ENCODE data around the gene TMA7. TPM values are rescaled to one million over a fixed set of nuclear protein-coding genes. Genes with fewer than 3 reads are reported as not detected.

Gene TMA7
- polyA plus RNA-seq, 2 of the 4 experiments (the other 2 are of a cell fraction), result 303 to 417 TPM

DNA sequence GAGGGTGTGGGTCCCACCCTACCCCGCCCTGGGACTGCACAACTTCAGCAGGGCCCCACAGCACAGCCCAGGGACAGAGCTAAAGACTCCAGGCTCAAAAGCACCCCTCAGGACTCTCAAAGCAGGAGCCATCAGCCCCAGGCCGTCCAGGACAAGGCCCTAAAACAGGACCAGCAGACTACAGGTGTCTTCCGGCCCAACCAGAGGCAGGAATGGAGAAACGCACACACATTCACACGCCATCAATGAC is 32.5 kb downstream of the TMA7 start:
- 0% methylated on average over 3 of the region's 5 CpGs for WGBS (ENCODE audit: missing lambda C conversion rate)
- ChIA-PET POLR2A (interaction anchor here (0.7 to 1.2 kb wide), 3 partner anchors 8 to 36 kb away, joined by 3 to 8 read pairs (median 3); partner anchors contain the start of genes CCDC51 and TMA7), CTCF (interaction anchor here (0.5 to 2.8 kb wide), 16 partner anchors 13 to 199 kb away, joined by 3 to 14 read pairs (median 4); partner anchors contain the start of gene ATRIP)
- TF ChIP-seq, protein P1, sequence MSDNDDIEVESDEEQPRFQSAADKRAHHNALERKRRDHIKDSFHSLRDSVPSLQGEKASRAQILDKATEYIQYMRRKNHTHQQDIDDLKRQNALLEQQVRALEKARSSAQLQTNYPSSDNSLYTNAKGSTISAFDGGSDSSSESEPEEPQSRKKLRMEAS (IDR thresholded peaks at IDR 0.05), result no peak
- TF ChIP-seq HOXB13 (CRISPR knock-in tag; IDR thresholded peaks at IDR 0.05; ENCODE audit: low read depth) (no peak), BHLHE40 (IDR thresholded peaks at IDR 0.05; ENCODE audit: low read depth, low read length) (no peak), NR3C1 (IDR thresholded peaks at IDR 0.05) (no peak), HEYL (CRISPR knock-in tag; IDR thresholded peaks at IDR 0.05) (no peak), MAZ (IDR thresholded peaks at IDR 0.05; ENCODE audit: borderline replicate concordance, low read depth, low read length) (no peak), RARB (CRISPR knock-in tag; IDR thresholded peaks at IDR 0.05) (no peak), CBX2 (IDR thresholded peaks at IDR 0.05; ENCODE audit: borderline replicate concordance, low read depth) (no peak), CBX8 (IDR thresholded peaks at IDR 0.05) (no peak), SREBF2 (IDR thresholded peaks at IDR 0.05) (no peak), ESRRA (IDR thresholded peaks at IDR 0.05; ENCODE audit: borderline replicate concordance, low read length) (no peak), KDM5A (IDR thresholded peaks at IDR 0.05) (no peak), GATA3 (IDR thresholded peaks at IDR 0.05; ENCODE audit: borderline replicate concordance) (no peak), TP53 (CRISPR knock-in tag; IDR thresholded peaks at IDR 0.05) (no peak), JUNB (IDR thresholded peaks at IDR 0.05) (no peak), MAFK (IDR thresholded peaks at IDR 0.05; ENCODE audit: partially characterized antibody) (no peak)
- TF ChIP-seq, protein P2, sequence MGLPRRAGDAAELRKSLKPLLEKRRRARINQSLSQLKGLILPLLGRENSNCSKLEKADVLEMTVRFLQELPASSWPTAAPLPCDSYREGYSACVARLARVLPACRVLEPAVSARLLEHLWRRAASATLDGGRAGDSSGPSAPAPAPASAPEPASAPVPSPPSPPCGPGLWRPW (IDR thresholded peaks at IDR 0.05), result no peak
- TF ChIP-seq, protein P3, sequence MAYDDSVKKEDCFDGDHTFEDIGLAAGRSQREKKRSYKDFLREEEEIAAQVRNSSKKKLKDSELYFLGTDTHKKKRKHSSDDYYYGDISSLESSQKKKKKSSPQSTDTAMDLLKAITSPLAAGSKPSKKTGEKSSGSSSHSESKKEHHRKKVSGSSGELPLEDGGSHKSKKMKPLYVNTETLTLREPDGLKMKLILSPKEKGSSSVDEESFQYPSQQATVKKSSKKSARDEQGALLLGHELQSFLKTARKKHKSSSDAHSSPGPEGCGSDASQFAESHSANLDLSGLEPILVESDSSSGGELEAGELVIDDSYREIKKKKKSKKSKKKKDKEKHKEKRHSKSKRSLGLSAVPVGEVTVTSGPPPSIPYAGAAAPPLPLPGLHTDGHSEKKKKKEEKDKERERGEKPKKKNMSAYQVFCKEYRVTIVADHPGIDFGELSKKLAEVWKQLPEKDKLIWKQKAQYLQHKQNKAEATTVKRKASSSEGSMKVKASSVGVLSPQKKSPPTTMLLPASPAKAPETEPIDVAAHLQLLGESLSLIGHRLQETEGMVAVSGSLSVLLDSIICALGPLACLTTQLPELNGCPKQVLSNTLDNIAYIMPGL (CRISPR knock-in tag; IDR thresholded peaks at IDR 0.05; ENCODE audit: borderline replicate concordance), result no peak
- Histone ChIP-seq H3K9me3 (no peaks in the 10 kb centered on the region), H3K4me1 (peaks cover 34% of the 10 kb centered on the region), H3K27ac (peak overlapping the region; percentile 96 to 97), H3K4me2 (peak overlapping the region; percentile 87), H3K4me3 (peak overlapping the region; percentile 76)
- peak in 1 of 2 experiments; percentile 60; a peak in 5 of 6 replicates for ATAC-seq
- DNase-seq (ENCODE audit: low read depth in 1 of 2, low spot score in 1 of 2), result peak in 1 of 2 experiments; percentile 40
- FAIRE-seq, result no peak

DNA sequence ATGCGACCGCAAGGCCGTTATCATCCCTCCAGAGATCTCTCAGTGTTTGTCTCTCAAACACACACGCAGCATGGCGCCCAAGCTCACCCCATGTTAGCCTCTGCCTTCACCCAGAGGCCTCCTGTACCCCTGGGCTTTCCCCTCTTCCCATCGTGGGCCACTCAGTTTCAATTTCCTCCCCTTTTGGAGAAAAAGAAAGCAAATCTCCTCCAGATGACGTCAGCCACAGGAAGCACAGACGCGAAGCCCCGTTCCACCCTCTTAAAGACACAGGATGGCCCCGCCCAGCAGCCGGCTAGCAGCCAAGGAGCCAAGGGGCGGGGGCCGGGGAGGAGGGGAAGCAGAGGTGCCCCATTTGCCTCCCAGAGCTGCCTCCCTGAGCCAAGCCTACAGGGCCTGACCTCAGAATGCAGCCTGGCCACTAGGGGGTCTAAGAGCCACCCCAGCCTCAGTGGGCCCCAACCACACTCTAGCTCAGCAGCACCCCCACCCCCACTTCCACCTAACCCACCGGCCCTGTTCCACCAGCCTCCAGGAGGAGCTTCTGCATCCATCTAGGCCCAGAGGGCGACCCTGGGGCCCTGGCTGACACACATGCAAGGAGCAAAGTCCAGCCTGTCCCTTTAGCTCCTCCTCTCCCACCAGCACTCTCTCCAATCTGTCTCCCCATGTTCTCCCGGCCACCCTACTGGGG is 33.0 kb downstream of the TMA7 start:
- POLR2A ChIA-PET, result interaction anchor here (0.7 to 1.2 kb wide), 6 partner anchors 9 to 162 kb away, joined by 3 to 8 read pairs (median 3); partner anchors contain the start of genes ATRIP, CCDC51, SLC26A6 and TMA7
- Histone ChIP-seq H3K4me1 (peaks cover 29% of the 10 kb centered on the region), H3K27ac (peak overlapping the region; percentile 96 to 97), H3K9me3 (no peaks in the 10 kb centered on the region), H3K4me2 (peak overlapping the region; percentile 87), H3K4me3 (peak overlapping the region; percentile 76)
- DNase-seq (ENCODE audit: low read depth in 1 of 2, low spot score in 1 of 2) (peak; percentile 89 to 92), ATAC-seq (peak; percentile 89 to 91), FAIRE-seq (no peak)
- TF ChIP-seq, protein P1 (IDR thresholded peaks at IDR 0.05), result no peak
- TF ChIP-seq, protein P4, sequence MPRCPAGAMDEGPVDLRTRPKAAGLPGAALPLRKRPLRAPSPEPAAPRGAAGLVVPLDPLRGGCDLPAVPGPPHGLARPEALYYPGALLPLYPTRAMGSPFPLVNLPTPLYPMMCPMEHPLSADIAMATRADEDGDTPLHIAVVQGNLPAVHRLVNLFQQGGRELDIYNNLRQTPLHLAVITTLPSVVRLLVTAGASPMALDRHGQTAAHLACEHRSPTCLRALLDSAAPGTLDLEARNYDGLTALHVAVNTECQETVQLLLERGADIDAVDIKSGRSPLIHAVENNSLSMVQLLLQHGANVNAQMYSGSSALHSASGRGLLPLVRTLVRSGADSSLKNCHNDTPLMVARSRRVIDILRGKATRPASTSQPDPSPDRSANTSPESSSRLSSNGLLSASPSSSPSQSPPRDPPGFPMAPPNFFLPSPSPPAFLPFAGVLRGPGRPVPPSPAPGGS (IDR thresholded peaks at IDR 0.05), result no peak
- TF ChIP-seq EHF (CRISPR knock-in tag; IDR thresholded peaks at IDR 0.05), result 0 out of 2 replicates have a peak, but pooled peaks have one; percentile 39
- TF ChIP-seq MYC (IDR thresholded peaks at IDR 0.05; ENCODE audit: borderline replicate concordance, low read length), result peak; percentile 33; the same call in 1 of the 2 replicates
- peak in 1 of 2 experiments; percentile 61; a peak in 3 of 5 replicates for TF ChIP-seq JUN (IDR thresholded peaks at IDR 0.05)
- TF ChIP-seq RNF2 (IDR thresholded peaks at IDR 0.05; ENCODE audit: borderline replicate concordance, low read depth), result no peak
- peak; percentile 36 for TF ChIP-seq POLR2A (IDR thresholded peaks at IDR 0.05; ENCODE audit: low read length)
- TF ChIP-seq JUNB (IDR thresholded peaks at IDR 0.05), result no peak
- no peak for TF ChIP-seq ZC3H11A (IDR thresholded peaks at IDR 0.05)
- peak; percentile 47; the same call in 1 of the 2 replicates for TF ChIP-seq PHF8 (IDR thresholded peaks at IDR 0.05; ENCODE audit: borderline replicate concordance, low read depth)
- peak; percentile 33 to 35; a peak in 3 of 5 replicates for TF ChIP-seq RAD21 (conservative IDR thresholded peaks at IDR 0.05 in 1 of 2, IDR thresholded peaks at IDR 0.05 in 1 of 2)
- TF ChIP-seq, protein P5, sequence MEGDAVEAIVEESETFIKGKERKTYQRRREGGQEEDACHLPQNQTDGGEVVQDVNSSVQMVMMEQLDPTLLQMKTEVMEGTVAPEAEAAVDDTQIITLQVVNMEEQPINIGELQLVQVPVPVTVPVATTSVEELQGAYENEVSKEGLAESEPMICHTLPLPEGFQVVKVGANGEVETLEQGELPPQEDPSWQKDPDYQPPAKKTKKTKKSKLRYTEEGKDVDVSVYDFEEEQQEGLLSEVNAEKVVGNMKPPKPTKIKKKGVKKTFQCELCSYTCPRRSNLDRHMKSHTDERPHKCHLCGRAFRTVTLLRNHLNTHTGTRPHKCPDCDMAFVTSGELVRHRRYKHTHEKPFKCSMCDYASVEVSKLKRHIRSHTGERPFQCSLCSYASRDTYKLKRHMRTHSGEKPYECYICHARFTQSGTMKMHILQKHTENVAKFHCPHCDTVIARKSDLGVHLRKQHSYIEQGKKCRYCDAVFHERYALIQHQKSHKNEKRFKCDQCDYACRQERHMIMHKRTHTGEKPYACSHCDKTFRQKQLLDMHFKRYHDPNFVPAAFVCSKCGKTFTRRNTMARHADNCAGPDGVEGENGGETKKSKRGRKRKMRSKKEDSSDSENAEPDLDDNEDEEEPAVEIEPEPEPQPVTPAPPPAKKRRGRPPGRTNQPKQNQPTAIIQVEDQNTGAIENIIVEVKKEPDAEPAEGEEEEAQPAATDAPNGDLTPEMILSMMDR (IDR thresholded peaks at IDR 0.05), result peak; percentile 31; the same call in 1 of the 3 replicates
- TF ChIP-seq MAZ (IDR thresholded peaks at IDR 0.05; ENCODE audit: borderline replicate concordance, low read depth, low read length), result peak; percentile 63; the same call in 1 of the 2 replicates
- peak; percentile 29 for TF ChIP-seq SMC3 (IDR thresholded peaks at IDR 0.05)
- no peak for TF ChIP-seq HOXA7 (CRISPR knock-in tag; IDR thresholded peaks at IDR 0.05)
- TF ChIP-seq FOSB (CRISPR knock-in tag; IDR thresholded peaks at IDR 0.05), result 0 out of 2 replicates have a peak, but pooled peaks have one; percentile 29
- under 1% methylated on average over 12 of the region's 17 CpGs for WGBS (ENCODE audit: missing lambda C conversion rate)
- CTCF ChIA-PET, result interaction anchor here (0.7 to 2.8 kb wide), 20 partner anchors 13 to 199 kb away, joined by 3 to 14 read pairs (median 4); partner anchors contain the start of gene ATRIP
